GM12878 (cell line): ENCODE results near the gene SHD.

Source experiments
- EZH2 ChIP-seq: IDR thresholded peaks from 2 replicates; pipeline ENCODE4 v1.6.1; 2012; ENCODE audit warnings: low read depth, mild to moderate bottlenecking, control low read depth, inconsistent platforms, low read length, borderline replicate concordance; ENCODE audit not compliant: control insufficient read depth
- GABPA ChIP-seq: IDR thresholded peaks from 2 replicates; pipeline ENCODE4 v1.6.1; 2014; ENCODE audit warnings: antibody characterized with exemption, low read depth, mild to moderate bottlenecking, inconsistent platforms
- HCFC1 ChIP-seq: fragments of 150-350 bp; IDR thresholded peaks from 2 replicates; pipeline ENCODE4 v1.6.1; 2014; ENCODE audit warnings: low read length
- HDAC2 ChIP-seq: fragments of 200-600 bp; sonication (generic); IDR thresholded peaks from 2 replicates; pipeline ENCODE4 v1.6.1; 2017
- HDGF ChIP-seq: fragments of 450-650 bp; IDR thresholded peaks from 2 replicates; pipeline ENCODE4 v1.6.1; 2016; ENCODE audit warnings: antibody characterized with exemption
- KAT2A ChIP-seq: conservative IDR thresholded peaks from 2 replicates; pipeline ENCODE4 v1.6.1; 2011; ENCODE audit warnings: low read depth, low read length; ENCODE audit not compliant: control insufficient read depth
- TF ChIP-seq, protein P1 (sequence below): IDR thresholded peaks from 2 replicates; pipeline ENCODE4 v1.6.1; 2012; ENCODE audit warnings: low read depth, low read length, improper control_type of control experiment
- TF ChIP-seq, protein P2 (sequence below), 3 experiments: IDR thresholded peaks in 2 of 3; conservative IDR thresholded peaks in 1 of 3; 2 replicates each; pipeline ENCODE4 v1.5.1; 2011; ENCODE audit warnings: low read depth in 3 of 3, low read length in 3 of 3, mild to moderate bottlenecking in 3 of 3, control low read depth in 2 of 3, moderate library complexity in 2 of 3, inconsistent platforms in 1 of 3, mixed read lengths in 1 of 3; ENCODE audit not compliant: control insufficient read depth in 2 of 3, insufficient read depth in 1 of 3; ENCODE audit errors: extremely low read depth in 1 of 3

DNA sequence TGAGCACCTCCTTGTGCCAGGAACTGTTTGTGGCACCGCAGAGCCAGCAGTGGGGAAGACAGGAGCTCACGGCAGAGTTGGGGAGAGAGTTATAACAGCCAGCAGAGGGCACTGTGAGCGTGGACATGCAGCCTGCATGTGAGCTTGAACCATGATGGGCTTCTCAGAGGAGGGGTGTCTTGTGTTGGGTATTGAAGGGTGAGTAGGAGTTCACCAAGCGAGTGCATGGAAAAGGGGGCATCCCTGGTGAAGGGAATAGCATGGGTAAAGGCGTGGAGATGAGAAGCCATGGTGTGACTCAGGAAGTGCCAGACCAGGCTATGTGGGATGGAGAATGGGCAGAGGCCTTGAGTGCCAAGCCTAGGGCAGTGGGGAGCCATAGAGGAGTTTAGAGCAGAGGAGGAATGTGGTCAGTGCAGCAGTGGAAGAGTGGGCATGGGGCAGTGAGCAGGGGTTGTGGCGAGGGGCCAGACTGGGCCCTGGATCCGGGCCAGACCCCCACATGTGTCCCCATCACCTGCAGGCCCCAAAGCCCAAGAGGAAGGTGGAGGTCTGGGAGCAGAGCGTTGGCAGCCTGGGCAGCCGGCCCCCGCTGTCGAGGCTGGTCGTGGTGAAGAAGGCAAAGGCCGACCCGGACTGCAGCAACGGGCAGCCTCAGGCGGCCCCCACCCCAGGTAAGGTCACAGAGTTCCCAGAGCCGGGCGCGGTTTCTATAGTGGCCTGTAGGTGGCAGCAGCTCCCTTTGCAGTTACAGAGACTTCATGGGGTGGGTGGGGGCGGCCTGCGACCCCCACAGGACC, 11.8 kb upstream of the SHD start:
- TF ChIP-seq KAT2A (no peak), GABPA (no peak), HCFC1 (no peak), HDGF (no peak; the same call in none of the 2 replicates), HDAC2 (no peak), EZH2 (no peak)
- TF ChIP-seq, protein P1, sequence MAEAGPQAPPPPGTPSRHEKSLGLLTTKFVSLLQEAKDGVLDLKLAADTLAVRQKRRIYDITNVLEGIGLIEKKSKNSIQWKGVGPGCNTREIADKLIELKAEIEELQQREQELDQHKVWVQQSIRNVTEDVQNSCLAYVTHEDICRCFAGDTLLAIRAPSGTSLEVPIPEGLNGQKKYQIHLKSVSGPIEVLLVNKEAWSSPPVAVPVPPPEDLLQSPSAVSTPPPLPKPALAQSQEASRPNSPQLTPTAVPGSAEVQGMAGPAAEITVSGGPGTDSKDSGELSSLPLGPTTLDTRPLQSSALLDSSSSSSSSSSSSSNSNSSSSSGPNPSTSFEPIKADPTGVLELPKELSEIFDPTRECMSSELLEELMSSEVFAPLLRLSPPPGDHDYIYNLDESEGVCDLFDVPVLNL = no peak
- TF ChIP-seq, protein P2, sequence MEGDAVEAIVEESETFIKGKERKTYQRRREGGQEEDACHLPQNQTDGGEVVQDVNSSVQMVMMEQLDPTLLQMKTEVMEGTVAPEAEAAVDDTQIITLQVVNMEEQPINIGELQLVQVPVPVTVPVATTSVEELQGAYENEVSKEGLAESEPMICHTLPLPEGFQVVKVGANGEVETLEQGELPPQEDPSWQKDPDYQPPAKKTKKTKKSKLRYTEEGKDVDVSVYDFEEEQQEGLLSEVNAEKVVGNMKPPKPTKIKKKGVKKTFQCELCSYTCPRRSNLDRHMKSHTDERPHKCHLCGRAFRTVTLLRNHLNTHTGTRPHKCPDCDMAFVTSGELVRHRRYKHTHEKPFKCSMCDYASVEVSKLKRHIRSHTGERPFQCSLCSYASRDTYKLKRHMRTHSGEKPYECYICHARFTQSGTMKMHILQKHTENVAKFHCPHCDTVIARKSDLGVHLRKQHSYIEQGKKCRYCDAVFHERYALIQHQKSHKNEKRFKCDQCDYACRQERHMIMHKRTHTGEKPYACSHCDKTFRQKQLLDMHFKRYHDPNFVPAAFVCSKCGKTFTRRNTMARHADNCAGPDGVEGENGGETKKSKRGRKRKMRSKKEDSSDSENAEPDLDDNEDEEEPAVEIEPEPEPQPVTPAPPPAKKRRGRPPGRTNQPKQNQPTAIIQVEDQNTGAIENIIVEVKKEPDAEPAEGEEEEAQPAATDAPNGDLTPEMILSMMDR (IDR thresholded peaks at IDR 0.05 in 2 of 3, conservative IDR thresholded peaks at IDR 0.05 in 1 of 3; ENCODE audit: control insufficient read depth in 2 of 3, extremely low read depth in 1 of 3, insufficient read depth in 1 of 3, low read depth in 3 of 3, low read length in 3 of 3) = peak; percentile 64 to 80 (median 73)
